ENCODE measurements around the gene NOS1AP. TPM values are rescaled to one million over a fixed set of nuclear protein-coding genes. Genes with fewer than 3 reads are reported as not detected.

The NOS1AP gene
- total RNA-seq, result under 1 TPM in 1 of 2 donors, not detected in 1; 0.13 TPM

DNA sequence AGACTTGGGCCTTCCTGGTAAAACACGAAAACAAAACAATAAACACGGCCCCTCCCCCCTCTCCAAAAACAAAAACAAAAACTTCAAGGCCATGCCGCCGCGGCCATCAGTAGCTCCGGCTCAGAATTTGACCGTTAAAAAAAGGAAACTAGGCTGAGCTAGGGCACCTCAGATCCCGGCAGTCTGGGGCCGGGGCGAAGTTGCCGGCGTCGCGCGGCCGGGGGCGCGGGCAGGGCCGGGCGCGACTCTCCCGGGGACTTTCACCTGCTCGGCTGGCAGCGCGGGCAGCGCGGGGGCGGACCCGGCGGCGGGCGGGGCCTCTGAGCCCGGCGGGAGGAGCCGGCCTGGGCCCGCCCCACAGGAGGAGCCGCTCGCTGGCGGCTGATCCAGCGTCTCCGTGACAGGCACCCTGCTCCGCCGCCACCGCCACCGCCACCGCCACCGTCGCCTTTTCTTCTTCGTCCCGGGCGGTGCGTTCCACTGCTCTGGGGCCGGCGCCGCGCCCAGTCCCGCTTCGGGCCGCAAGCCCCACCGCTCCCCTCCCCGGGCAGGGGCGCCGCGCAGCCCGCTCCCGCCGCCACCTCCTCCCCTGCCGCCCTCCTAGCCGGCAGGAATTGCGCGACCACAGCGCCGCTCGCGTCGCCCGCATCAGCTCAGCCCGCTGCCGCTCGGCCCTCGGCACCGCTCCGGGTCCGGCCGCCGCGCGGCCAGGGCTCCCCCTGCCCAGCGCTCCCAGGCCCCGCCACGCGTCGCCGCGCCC lies at the start of gene NOS1AP:
Gene NOS1AP (plus strand): TSS at position 358 of the 760 bp plus-strand sequence. CDS start 487 bp downstream, outside the sequence.
- H3K4me1 Mint-ChIP-seq, result peaks cover 5% of the 10 kb centered on the region
- H3K4me3 Mint-ChIP-seq, result peak within 1 kb of the TSS; percentile 63
- peaks cover 41% of the 10 kb centered on the region for H3K27me3 Mint-ChIP-seq
- peak; percentile 100 for ATAC-seq (replicated peaks)
- no peaks in the 10 kb centered on the region for H3K9me3 Mint-ChIP-seq
- no peak within 1 kb of the TSS for H3K27ac Mint-ChIP-seq
- no peaks in the 10 kb centered on the region for H3K36me3 Mint-ChIP-seq (ENCODE audit: low read depth)

DNA sequence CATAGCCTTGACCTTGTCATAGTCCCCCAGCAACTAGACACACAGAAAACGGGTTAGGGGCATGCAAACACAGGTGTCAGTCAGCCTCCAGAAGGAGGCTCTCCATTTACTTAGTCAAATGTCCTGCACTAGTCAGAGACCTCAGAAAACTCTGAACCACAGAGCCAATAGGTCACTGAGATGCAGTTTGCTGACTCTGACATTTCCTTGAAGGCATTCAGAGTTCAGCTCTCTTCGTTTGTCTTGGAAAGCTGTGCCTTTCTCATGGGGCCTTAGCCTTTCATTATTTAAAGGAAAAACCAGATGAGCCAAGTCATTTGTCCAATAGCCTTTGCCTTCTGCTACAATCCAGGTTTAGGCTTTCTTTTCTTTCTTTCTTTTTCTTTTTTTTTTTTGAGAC lies 49.3 kb upstream of the NOS1AP start:
- peaks cover 7% of the 10 kb centered on the region for H3K4me1 Mint-ChIP-seq
- no peaks in the 10 kb centered on the region for H3K36me3 Mint-ChIP-seq (ENCODE audit: low read depth)
- H3K9me3 Mint-ChIP-seq, result no peaks in the 10 kb centered on the region
- no peak overlapping the region for H3K27ac Mint-ChIP-seq
- no peak overlapping the region for H3K4me3 Mint-ChIP-seq
- H3K27me3 Mint-ChIP-seq, result peaks cover 23% of the 10 kb centered on the region
- no peak for ATAC-seq (replicated peaks)

DNA sequence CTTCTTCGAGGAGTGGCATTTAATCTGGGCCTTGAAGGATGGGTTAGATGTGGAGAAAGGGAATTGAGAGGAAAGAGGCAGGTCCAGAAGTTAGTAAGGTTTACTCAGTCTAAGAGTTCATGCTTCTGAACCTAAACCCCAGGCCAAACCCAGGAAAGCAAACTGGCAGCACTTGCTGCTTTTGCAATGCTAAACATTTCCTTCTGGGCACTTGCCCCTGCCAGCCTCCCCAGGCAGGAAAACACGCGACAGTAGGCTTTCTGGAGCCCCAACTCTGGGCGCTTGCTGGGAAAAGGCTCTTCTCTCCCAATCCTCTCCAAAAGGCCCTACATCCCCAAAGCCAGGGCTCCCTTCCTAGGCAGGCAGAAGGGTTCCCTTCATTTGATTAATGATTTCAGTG lies 48.4 kb upstream of the NOS1AP start:
- H3K27ac Mint-ChIP-seq, result no peak overlapping the region
- H3K36me3 Mint-ChIP-seq (ENCODE audit: low read depth), result no peaks in the 10 kb centered on the region

DNA sequence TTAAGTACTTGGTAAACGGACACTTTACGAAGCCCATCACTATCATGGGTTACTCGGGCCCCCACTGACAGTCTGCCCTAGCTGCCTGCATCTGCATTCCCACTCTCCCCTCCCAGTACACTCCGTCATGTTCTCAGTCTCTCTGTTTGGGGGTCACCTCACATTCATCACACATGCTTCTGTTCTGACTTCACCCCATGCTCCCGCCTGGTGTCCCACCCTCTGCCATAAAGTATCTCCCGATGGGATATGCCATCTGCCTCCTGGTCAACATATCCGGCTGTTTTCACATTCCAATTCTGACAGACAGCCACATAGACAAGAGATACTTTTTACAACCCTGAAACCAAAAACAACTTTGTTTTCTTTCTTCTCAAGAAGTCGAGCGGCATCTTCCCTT lies 46.9 kb upstream of the NOS1AP start:
- Mint-ChIP-seq H3K4me3 (peak overlapping the region; percentile 85), H3K9me3 (no peaks in the 10 kb centered on the region), H3K27me3 (peaks cover 33% of the 10 kb centered on the region), H3K4me1 (peaks cover 7% of the 10 kb centered on the region), H3K36me3 (ENCODE audit: low read depth) (no peaks in the 10 kb centered on the region), H3K27ac (no peak overlapping the region)
- no peak for ATAC-seq (replicated peaks)

More for the DNA sequence above, 48.4 kb upstream of the NOS1AP start:
- H3K27me3 Mint-ChIP-seq, result peaks cover 30% of the 10 kb centered on the region
- no peak overlapping the region for H3K4me3 Mint-ChIP-seq
- peaks cover 7% of the 10 kb centered on the region for H3K4me1 Mint-ChIP-seq
- no peak for ATAC-seq (replicated peaks)
- no peaks in the 10 kb centered on the region for H3K9me3 Mint-ChIP-seq

DNA sequence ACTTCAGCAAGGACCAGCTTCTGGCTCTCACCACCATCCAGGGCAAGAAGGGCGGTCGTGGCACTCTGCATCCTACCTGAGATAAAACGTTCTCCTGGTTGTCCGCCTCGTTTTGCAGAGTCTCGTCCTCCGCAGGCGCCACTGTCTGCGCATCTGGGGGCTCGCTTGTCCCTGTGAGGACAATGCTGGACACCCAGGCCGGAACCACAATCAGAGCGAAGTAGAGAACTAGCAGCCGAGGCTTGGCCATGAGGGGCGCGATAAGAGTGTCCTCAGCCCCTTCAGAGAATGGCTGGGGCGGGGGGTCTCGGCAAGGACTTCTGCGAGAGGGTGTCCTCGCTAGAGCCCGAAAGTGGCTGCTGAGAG lies 46.3 kb upstream of the NOS1AP start:
- H3K4me3 Mint-ChIP-seq, result peak overlapping the region; percentile 85
- ATAC-seq (replicated peaks), result no peak
- H3K27me3 Mint-ChIP-seq, result peaks cover 38% of the 10 kb centered on the region
- no peak overlapping the region for H3K27ac Mint-ChIP-seq
- no peaks in the 10 kb centered on the region for H3K9me3 Mint-ChIP-seq
- H3K4me1 Mint-ChIP-seq, result peaks cover 7% of the 10 kb centered on the region
- no peaks in the 10 kb centered on the region for H3K36me3 Mint-ChIP-seq (ENCODE audit: low read depth)

DNA sequence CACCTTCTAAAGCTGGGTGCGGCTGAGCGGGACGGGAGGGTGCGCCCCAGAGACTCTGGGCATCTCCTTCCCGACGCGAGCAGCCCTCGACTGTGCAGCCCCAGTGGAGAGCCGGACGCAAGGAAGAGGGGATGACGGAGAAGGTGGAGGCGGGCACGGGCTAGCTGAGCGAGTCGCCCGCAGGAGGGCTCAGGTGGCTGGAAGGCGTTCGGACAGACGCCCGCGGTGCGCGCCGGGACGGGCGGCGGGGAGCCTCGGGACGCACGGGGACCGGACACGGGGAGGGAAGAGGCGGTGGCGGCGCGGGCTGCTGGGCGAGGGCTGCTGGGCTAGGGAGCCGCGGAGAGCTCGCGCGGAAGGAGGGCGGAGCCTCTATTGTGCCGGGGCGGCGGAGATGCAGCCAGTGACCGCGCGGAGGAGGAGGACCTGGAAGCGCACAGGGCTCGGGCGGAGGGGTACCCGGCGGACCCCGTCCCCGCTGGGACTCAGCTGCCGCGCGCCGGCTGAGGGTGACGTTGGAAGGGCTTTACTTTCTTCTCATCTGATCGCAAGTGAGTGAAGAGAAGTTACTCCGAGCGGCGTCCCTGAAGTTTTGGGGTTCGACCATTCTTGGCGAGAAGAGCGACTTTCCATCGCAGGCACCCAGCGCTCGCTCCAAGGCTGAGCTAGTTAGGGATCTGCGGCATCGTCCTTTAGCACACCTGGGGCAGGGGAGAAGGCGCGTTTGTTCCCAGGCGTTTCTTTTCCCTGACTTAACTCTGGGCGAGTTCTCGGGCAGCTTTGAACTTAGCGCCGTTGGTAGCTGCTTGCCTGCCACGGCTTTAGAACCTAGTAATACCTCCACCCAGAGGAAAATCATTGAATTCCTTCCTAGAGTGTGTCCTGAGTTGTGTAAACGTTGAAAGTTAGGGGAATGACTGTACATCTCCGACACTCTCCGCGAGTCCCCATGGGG lies 45.7 kb upstream of the NOS1AP start, which contains the start of gene OLFML2B:
Gene OLFML2B (minus strand): TSS at position 323 of the 955 bp plus-strand sequence. CDS start 439 bp downstream, outside the sequence.
- peak; percentile 94 for ATAC-seq (replicated peaks)
- Mint-ChIP-seq H3K27ac (no peak within 1 kb of the TSS), H3K9me3 (no peaks in the 10 kb centered on the region), H3K4me1 (peaks cover 7% of the 10 kb centered on the region), H3K27me3 (peaks cover 40% of the 10 kb centered on the region), H3K4me3 (peak within 1 kb of the TSS; percentile 85), H3K36me3 (ENCODE audit: low read depth) (no peaks in the 10 kb centered on the region)

DNA sequence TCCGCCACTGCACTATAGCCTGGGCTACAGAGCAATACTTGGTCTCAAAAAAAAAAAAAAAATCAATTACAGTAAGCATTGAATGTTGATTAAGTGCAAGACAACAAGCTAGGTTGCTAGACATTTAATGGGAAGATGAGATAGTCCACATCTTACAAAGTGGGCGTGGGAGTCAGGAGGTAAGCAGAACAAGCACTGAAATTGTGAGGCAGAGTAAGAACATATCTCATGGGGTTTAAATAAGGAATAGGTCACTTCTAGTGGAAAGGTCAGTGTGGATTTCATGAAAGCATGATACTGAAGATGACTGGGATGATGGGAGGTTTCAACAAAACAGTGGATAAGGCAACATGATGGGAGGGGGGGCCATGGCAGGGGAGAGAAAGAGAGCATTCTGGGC lies 44.0 kb upstream of the NOS1AP start:
- Mint-ChIP-seq H3K36me3 (ENCODE audit: low read depth) (no peaks in the 10 kb centered on the region), H3K27me3 (peaks cover 44% of the 10 kb centered on the region), H3K4me3 (no peak overlapping the region), H3K9me3 (no peaks in the 10 kb centered on the region), H3K4me1 (peaks cover 7% of the 10 kb centered on the region), H3K27ac (no peak overlapping the region)
- ATAC-seq (replicated peaks), result no peak

DNA sequence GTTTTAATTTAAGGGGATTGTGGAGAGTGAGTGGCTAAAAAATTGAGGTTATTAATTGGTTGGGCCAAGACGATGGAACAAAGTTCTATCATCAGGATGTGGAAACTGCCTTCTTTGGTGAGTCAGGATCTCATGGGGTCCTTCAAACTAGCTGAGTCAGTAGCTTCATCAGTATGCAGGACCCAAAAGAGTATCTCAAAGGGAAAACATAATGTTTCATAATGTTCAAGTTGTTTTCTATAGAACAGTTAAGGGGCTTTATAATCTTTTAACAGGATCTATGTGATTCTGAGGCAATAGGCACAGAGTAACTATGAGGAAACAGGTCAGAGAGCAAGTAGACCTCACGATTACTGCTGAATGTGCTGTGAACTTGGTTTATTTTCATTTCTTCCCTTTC lies 42.6 kb upstream of the NOS1AP start:
- Mint-ChIP-seq H3K36me3 (ENCODE audit: low read depth) (no peaks in the 10 kb centered on the region), H3K4me1 (peaks cover 7% of the 10 kb centered on the region), H3K4me3 (no peak overlapping the region), H3K9me3 (no peaks in the 10 kb centered on the region), H3K27me3 (peaks cover 47% of the 10 kb centered on the region), H3K27ac (no peak overlapping the region)
- no peak for ATAC-seq (replicated peaks)

DNA sequence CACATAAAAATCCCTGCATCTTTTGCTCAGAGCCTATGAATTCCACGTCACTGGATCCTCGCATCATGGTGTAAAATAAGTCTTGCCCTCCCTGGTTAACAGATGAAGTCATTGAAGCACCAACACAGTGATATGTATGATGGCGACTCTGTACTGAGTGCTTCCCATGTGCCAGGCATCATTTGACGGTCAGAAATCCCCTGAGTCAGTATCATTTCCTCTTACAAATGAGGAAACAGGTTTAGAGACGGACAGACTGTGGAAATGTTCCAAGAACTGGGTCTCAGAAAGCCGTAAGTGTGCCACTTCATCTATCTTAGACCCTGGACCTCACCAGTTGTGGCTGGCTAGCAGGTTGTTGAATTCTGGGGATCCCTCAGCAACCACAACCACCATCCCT lies 40.8 kb upstream of the NOS1AP start:
- Mint-ChIP-seq H3K27ac (no peak overlapping the region), H3K27me3 (peaks cover 41% of the 10 kb centered on the region), H3K36me3 (ENCODE audit: low read depth) (no peaks in the 10 kb centered on the region), H3K4me1 (peaks cover 7% of the 10 kb centered on the region), H3K4me3 (no peak overlapping the region), H3K9me3 (no peaks in the 10 kb centered on the region)
- no peak for ATAC-seq (replicated peaks)

DNA sequence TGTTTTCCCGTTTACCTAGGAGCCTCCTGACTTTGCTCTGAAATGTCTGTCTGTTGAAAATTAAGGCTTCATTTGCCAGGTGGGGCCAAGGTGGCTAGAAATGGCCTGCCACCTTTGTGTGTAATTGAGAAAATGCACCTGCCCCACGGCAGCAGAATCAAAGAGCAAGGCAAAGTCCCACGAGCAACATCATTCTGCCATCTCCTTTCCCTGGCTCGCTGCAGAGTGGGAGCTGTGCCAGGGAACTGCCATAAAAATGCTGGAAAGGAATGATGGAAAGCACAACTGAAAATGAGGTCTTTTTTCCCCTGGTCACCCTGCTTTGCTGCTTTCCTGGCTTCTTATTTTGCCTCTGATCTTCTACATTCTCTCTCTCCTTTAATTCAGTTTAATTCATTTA lies 40.3 kb upstream of the NOS1AP start:
- Mint-ChIP-seq H3K36me3 (ENCODE audit: low read depth) (no peaks in the 10 kb centered on the region), H3K4me3 (no peak overlapping the region), H3K27ac (no peak overlapping the region), H3K4me1 (peaks cover 5% of the 10 kb centered on the region), H3K27me3 (peaks cover 43% of the 10 kb centered on the region), H3K9me3 (no peaks in the 10 kb centered on the region)
- ATAC-seq (replicated peaks), result no peak

DNA sequence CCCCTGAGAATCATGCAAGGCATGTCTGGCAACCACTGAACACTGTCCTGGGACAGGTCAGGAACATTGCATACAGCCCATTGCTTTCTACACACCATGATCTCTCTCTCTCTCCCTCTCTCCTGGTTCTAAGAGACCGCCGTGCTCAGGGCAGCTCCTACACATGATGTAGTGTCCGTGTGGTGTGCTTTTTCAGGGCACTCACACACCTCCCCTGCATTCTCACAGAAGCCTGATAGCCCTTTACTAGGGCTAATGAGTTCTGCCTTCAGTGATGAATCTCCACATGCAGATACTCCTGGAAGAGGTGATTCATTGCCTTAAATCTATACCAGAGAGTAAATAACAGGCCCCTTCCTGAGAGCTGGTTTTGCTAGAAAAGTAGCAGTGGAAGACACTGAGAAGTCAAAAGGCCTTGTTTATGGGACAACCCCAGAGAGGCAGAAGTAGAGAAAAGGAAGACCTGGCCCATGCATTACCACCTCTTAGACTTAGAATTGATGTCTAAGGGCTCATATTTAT lies 38.7 kb upstream of the NOS1AP start:
- Mint-ChIP-seq H3K36me3 (ENCODE audit: low read depth) (no peaks in the 10 kb centered on the region), H3K9me3 (no peaks in the 10 kb centered on the region), H3K27me3 (peaks cover 36% of the 10 kb centered on the region), H3K4me3 (no peak overlapping the region), H3K4me1 (no peaks in the 10 kb centered on the region), H3K27ac (no peak overlapping the region)
- no peak for ATAC-seq (replicated peaks)

DNA sequence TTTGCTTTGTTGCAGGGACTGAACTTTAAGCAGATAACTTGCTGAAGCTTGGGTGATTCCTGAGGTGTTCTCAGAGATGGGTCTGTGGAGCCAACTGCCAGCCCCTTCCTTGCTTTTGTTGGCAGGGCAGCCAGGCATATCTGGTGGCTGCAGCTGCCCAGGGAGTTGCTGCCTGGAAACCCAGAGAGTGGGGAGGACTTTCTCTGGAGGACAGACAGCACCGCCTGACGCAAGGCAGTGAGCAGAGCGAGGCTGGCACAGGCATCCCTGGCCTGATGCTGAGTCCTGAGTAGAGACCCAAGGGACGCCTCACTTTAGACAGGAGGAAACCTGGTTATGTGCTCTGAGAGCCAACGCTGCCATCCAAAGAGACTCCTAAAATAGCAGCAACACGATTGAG lies 36.1 kb upstream of the NOS1AP start:
- no peaks in the 10 kb centered on the region for H3K9me3 Mint-ChIP-seq
- ATAC-seq (replicated peaks), result no peak
- H3K4me3 Mint-ChIP-seq, result no peak overlapping the region
- H3K36me3 Mint-ChIP-seq (ENCODE audit: low read depth), result no peaks in the 10 kb centered on the region
- H3K27me3 Mint-ChIP-seq, result peaks cover 22% of the 10 kb centered on the region
- H3K27ac Mint-ChIP-seq, result no peak overlapping the region
- H3K4me1 Mint-ChIP-seq, result no peaks in the 10 kb centered on the region

DNA sequence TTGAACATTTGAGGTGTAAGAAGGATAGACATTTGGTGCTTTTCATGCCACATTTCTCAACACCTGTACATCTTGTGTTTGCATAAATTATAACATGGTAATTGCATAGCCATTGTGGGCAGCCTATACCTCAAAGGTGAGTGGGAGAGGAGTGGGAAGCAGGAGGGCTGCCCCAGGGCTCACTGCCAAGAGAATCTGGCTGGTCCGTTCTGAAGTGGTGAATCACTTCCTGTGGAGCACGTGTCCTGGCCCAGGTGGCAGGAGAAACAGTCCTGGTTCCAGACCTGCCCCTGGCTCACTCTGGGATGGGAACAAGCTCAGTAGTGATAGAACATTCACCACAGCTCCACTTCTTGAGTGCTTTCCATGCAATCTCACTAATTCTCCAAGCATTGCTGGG lies 34.2 kb upstream of the NOS1AP start:
- no peaks in the 10 kb centered on the region for H3K36me3 Mint-ChIP-seq (ENCODE audit: low read depth)
- no peak for ATAC-seq (replicated peaks)
- H3K27ac Mint-ChIP-seq, result no peak overlapping the region
- H3K27me3 Mint-ChIP-seq, result peaks cover 19% of the 10 kb centered on the region
- no peaks in the 10 kb centered on the region for H3K9me3 Mint-ChIP-seq
- H3K4me3 Mint-ChIP-seq, result no peak overlapping the region
- H3K4me1 Mint-ChIP-seq, result no peaks in the 10 kb centered on the region

DNA sequence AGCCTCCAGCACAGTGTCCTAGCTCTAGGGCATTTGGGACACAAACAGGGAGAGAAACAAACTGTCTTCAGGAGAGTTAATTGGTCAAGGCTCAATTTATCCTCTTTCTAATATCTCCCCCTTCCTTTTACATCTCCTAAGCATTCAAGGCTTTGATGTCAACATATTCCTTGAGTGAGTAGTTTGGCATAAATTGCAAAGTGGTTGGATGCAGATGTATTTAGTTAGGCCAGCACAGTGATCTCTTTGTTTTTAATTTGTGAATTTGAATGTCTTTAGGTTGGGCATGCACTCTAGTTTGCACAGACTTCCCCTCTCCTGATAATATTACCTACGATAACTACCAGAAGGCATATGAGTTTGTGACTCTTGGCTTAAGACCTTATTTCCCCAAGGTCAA lies 33.3 kb upstream of the NOS1AP start:
- Mint-ChIP-seq H3K9me3 (no peaks in the 10 kb centered on the region), H3K36me3 (ENCODE audit: low read depth) (no peaks in the 10 kb centered on the region), H3K27ac (no peak overlapping the region), H3K4me1 (peaks cover 4% of the 10 kb centered on the region), H3K27me3 (peaks cover 23% of the 10 kb centered on the region), H3K4me3 (no peak overlapping the region)
- ATAC-seq (replicated peaks), result no peak
